ENCODE measurements around the gene HSD11B2.

- no peak for TF ChIP-seq ZNF274 (IDR thresholded peaks at IDR 0.05; ENCODE audit: low read depth, low read length)
- no peak for TF ChIP-seq YY1 (IDR thresholded peaks at IDR 0.05; ENCODE audit: insufficient read depth, insufficient read length)
Measured at GRCh38 chr16:67424261-67424615, 6.7 kb upstream of the HSD11B2 start.

Data from NT2/D1 (cell line).